Measurements from ENCODE around the gene CATSPER4.
A peak's percentile ranks its signal among the peaks of the same experiment; 100 is the strongest.

DNA sequence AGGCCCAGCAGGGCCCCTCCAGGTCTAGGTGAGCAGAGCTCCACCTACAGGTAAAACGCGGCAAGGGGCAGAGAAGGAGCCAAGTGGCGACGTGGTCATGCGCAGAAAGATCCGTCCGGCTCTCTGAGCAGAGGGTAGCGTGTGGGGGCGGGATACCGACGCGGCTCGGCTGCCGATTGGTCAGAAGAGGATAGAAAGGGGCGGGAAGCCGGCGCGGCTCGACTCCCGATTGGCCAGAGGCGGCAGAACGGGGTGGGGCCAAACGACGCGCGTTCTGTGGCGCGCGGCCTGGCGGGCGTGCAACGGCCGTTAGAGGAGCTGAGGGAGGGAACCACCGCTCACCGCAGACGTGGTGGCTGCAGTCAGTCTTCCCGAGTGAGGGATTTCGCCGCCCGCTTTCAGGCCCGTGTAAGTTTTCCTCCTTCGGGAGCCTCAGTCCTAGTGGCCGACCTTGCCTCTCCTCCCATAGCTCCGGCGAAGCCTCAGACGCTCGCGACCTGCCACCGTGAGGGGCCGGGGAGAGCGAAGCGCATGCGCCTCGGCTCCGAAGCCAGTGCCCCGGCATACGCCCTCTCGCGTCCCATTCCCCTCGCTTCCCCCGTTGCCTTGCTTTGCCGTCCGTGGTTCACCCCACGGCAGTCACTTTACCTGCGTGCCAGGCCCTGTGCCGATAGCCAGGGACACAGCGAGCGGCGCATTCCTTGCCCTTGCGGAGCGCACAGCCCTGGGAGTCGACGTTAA is 43.7 kb downstream of the CATSPER4 start, which contains the start of gene CEP85:
- TF ChIP-seq, protein P1, sequence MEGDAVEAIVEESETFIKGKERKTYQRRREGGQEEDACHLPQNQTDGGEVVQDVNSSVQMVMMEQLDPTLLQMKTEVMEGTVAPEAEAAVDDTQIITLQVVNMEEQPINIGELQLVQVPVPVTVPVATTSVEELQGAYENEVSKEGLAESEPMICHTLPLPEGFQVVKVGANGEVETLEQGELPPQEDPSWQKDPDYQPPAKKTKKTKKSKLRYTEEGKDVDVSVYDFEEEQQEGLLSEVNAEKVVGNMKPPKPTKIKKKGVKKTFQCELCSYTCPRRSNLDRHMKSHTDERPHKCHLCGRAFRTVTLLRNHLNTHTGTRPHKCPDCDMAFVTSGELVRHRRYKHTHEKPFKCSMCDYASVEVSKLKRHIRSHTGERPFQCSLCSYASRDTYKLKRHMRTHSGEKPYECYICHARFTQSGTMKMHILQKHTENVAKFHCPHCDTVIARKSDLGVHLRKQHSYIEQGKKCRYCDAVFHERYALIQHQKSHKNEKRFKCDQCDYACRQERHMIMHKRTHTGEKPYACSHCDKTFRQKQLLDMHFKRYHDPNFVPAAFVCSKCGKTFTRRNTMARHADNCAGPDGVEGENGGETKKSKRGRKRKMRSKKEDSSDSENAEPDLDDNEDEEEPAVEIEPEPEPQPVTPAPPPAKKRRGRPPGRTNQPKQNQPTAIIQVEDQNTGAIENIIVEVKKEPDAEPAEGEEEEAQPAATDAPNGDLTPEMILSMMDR (conservative IDR thresholded peaks at IDR 0.05; ENCODE audit: low read length), result peak; percentile 81
- no peak for TF ChIP-seq EZH2phosphoT487 (IDR thresholded peaks at IDR 0.05; ENCODE audit: borderline replicate concordance)

Measured in Loucy (cell line).